ENCODE results near the gene MMP23B.
"Not testable (repeated sequence)": the region's sequence is repeated elsewhere in the genome, so short reads cannot be mapped to it uniquely, and the experiment has no call there.

MMP23B gene

GRCh38 chr1:1630191-1630964 lies 1.6 kb upstream of the MMP23B start:
- peak in 22 of 56 donors; percentile 3 to 59 (median 22) for DNase-seq

GRCh38 chr1:1630965-1631781 lies 800 bp upstream of the MMP23B start:
- peak in 30 of 56 donors; percentile 3 to 71 (median 34) for DNase-seq

- not testable (repeated sequence) for DNase-seq
These were observed 1.4 kb downstream of the MMP23B start for GRCh38 chr1:1633409-1633808.

DNA sequence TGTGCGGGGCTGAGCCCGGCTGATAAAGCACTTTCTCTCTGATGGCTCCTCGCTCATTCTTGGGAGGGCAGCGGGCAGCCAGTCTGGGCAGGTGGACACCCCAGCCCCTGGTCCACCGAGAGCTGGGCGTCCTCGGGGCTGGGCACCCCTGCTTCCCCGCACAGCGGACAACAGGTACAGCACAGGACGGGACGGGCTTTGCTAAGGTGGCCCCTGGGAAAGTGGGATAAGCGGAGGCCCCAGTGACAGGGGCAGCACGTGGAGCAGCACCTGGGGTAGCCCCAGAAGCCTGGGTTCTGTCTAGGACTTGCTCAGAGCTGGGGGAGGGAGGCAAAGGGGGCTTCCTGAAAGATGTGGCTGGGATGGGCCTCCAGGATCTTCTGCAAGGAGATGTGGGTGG lies 2.6 kb downstream of the MMP23B start:
- not testable (repeated sequence) for DNase-seq

GRCh38 chr1:1636621-1637478 lies 4.9 kb downstream of the MMP23B start:
- DNase-seq, result not testable (repeated sequence)

GRCh38 chr1:1637479-1637875 lies 5.5 kb downstream of the MMP23B start:
- DNase-seq, result not testable (repeated sequence)

DNA sequence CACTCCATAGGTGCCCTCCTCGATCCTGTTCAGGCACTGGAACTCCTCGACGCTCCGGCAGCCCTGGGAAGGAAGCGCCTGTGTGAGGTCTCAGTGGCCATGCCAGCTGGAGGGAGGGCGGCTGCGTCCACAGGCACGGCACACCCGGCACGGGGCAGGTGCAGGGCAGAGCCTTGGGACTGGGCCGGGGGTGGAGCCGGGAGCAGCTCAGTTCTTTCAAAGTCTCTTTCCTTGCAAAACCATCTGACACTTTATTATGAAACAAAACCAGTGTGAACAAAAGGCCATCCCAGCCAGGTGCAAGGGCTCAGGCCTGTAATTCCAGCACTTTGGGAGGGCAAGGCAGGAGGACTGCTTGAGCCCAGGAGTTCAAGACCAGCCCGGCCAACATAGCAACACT lies 6.6 kb downstream of the MMP23B start:
- DNase-seq, result not testable (repeated sequence)

DNA sequence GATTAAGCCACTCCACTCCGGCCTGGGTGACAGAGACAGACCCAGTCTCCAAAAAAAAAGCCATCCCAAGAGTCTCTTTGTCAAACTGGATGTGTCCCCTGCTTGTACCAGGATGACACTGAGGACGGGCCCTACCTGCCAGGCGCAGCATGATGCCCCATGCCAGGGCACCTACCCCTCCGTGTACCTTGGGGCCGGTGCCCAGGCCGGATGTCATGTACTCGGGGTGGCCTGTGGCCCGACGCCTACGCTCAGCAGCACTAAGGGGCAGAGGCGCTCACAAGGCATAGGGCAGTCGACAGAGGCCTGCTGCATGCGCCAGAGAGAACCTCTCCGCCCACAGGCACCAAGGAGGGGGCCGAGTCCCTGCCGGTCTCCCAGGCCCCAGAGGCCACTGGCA lies 7.4 kb downstream of the MMP23B start:
- DNase-seq, result not testable (repeated sequence)

GRCh38 chr1:1640081-1640480 lies 8.1 kb downstream of the MMP23B start:
- not testable (repeated sequence) for DNase-seq

DNA sequence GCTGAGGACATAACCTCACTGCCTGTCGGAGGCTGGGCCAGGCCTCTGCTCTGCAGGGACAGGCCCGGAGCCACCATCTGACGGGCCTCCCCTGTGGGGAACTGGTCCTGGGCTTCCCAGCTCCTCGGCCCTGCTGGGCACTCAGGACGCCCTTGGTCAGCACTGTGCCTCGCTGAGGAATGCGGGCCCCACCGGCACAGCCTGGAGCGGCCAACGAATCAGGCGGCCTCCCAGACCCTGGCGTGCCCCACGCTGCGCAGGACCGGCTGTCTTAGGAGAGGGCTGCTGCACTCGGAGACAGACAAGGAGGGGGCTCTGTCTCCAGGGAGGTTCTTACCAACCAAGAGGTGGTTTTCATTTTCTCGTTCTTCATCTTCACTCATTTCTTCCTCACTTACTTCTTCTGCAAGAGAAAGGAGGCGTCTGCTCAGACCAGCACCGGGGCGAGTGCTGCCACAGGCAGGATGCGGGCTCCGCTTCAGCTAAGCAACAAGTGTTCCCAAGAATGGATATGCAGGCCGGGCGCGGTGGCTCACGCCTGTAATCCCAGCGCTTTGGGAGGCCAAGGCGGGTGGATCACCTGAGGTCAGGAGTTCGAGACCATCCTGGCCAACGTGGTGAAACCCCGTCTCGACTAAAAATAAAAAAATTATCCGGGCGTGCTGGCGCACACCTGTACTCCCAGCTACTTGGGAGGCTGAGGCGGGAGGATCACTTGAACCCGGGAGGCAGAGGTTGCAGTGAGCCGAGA lies 8.9 kb downstream of the MMP23B start:
- not testable (repeated sequence) for DNase-seq

DNA sequence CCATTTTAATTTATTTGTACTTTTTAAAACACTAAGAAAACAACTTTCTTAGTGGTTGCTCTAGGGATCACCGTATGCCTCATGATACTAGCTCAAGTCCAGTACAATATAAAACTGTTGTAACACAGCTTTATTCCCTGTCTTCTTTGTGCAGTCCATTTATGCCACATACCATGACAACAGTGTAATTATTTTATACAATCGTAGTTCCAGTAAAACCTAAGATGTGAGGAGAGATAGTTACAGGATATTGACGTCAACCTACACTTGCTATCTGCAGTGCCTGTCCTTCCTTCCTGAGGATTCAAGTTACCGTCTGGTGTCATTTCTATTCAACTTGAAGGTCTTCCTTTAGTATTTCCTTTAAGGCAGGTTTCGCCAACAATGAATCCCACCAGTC lies 14.4 kb downstream of the MMP23B start:
- not testable (repeated sequence) for DNase-seq

- not testable (repeated sequence) for DNase-seq
These were observed 15.7 kb downstream of the MMP23B start for GRCh38 chr1:1647567-1648241.

- DNase-seq, result not testable (repeated sequence)
These were observed 16.3 kb downstream of the MMP23B start for GRCh38 chr1:1648265-1648664.

DNA sequence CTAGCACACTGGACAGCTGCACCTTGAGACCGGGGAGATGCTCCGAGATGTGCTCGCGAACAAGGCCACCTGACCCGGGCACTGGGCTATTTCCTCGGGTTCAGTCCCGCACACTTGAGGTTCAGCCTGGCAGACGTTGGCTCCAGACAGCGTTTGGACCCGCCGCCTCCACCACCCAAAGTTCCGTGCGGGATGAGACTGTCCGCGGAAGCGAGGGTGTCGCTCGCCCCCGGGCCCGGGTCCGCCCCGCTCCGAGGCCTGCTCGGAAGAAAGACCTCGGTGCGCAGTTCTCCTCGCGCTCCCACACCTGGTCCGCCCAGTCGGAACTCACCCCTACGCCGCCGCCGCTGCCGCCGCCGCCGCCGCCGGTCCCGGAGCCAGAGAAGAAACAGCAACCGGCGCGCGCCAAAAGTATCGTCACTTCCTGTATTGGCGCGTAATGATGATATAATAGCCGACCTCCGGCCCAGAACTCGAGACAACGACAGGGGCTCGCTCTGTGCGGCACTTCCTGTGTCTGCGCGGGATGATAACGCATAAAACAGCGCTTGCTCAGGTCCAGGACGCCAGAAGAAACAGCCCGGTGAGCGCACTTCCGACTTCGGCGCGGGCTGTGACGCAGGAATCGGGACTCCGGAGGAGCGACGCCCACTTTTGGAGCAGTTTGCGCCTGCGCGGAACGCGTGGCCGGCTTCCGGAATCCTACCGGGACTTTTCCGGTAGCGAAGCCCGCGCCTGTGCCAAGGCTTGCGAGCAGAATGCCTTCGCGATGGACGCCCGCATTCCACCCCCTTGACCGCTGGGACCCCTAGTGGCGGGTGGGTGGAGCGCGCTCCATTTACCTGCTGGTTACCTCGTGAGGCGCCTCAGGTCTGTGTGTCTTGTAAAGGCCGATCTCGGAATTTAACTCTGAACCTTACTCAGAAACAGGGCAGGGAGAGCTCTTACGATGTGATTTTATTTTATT lies 26.9 kb downstream of the MMP23B start, which contains the start of gene CDK11B:
Gene CDK11B (minus strand): TSS at position 422 of the 967 bp plus-strand sequence. CDS start 1,519 bp downstream, outside the sequence.
- DNase-seq, result peak; percentile 51 to 97 (median 88)

DNA sequence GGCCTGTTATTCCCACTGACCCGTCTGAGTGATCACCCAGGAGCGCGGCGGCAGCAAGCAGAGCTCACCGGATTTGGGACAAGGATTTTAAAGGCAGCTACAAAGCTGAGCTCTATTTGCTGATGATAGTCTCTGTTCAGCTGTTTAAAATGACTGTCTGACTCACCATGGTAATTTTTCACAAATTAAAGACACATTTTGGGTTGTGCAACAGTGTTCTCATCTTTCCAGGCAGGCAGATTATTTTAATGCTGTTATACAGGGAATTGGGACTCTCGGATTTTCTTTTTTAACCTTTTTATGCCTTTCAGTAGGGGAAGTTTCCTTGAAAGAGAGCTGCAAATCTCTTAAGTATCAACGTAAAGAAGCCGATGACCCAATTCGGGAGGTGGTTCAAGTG lies 30.4 kb downstream of the MMP23B start:
- not testable (repeated sequence) for DNase-seq

- not testable (repeated sequence) for DNase-seq
These were observed 31.0 kb downstream of the MMP23B start for GRCh38 chr1:1662830-1663560.

- not testable (repeated sequence) for DNase-seq
These were observed 32.3 kb downstream of the MMP23B start for GRCh38 chr1:1664318-1664717.

Measured in nucleus accumbens (tissue), 56 donors.